OCI-LY7 (cell line): Measurements from ENCODE around the gene GHRHR.

Experiments used
- EZH2phosphoT487 ChIP-seq: fragments of 200-600 bp; sonication (generic); IDR thresholded peaks from 2 replicates; pipeline ENCODE4 v1.6.1; 2018; ENCODE audit warnings: low read depth, borderline replicate concordance, mild to moderate bottlenecking, mixed run types, antibody characterized with exemption, low read length, moderate library complexity, mixed read lengths
- TF ChIP-seq, protein P1 (sequence below): fragments of 200-600 bp; sonication (generic); conservative IDR thresholded peaks from 2 replicates; pipeline ENCODE4 v1.5.1; 2014; ENCODE audit warnings: mild to moderate bottlenecking, antibody characterized with exemption, low read length, moderate library complexity, mixed read lengths

DNA sequence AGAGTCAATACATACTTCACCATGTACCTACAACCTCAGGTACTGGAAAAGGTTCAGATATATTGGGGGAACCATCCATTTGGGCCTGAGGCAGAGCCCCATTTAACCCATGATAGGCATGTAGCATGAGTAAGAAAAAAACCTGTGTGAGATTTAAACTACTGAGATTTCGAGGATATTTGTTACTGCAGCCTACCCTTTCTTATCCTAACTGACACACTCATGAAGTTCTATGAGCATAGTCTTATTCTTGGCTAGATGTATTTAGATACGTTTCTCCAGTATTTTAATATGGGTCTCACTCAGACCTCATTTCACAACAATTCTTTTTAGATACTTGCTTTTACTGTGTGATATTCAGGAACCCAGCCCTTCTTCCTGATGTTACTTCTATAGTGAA, 39.3 kb downstream of the GHRHR start:
- TF ChIP-seq, protein P1, sequence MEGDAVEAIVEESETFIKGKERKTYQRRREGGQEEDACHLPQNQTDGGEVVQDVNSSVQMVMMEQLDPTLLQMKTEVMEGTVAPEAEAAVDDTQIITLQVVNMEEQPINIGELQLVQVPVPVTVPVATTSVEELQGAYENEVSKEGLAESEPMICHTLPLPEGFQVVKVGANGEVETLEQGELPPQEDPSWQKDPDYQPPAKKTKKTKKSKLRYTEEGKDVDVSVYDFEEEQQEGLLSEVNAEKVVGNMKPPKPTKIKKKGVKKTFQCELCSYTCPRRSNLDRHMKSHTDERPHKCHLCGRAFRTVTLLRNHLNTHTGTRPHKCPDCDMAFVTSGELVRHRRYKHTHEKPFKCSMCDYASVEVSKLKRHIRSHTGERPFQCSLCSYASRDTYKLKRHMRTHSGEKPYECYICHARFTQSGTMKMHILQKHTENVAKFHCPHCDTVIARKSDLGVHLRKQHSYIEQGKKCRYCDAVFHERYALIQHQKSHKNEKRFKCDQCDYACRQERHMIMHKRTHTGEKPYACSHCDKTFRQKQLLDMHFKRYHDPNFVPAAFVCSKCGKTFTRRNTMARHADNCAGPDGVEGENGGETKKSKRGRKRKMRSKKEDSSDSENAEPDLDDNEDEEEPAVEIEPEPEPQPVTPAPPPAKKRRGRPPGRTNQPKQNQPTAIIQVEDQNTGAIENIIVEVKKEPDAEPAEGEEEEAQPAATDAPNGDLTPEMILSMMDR: no peak
- no peak for TF ChIP-seq EZH2phosphoT487
